Neural progenitor cell (in vitro differentiated cells): ENCODE data around the gene FAM229A. TPM values are rescaled to one million over a fixed set of nuclear protein-coding genes. Genes with fewer than 3 reads are reported as not detected.

Experiments used
- DNase-seq: peaks from one replicate; pipeline ENCODE4 v3.0.0-alpha.2; 2016; ENCODE audit warnings: low spot score
- H2AFZ ChIP-seq: fragments of 200-600 bp; sonication (generic); replicated peaks from 2 replicates; pipeline ENCODE4 v1.6.1; 2016; ENCODE audit warnings: antibody characterized with exemption
- H3F3A ChIP-seq: fragments of 200-600 bp; sonication (generic); 2 replicates; pipeline ENCODE4 v1.6.1; 2016; ENCODE audit warnings: antibody characterized with exemption, low read depth
- H3K27ac ChIP-seq: fragments of 200-600 bp; sonication (generic); 2 replicates; pipeline ENCODE4 v1.5.1; 2016; ENCODE audit warnings: mild to moderate bottlenecking
- H3K27me3 ChIP-seq: fragments of 200-600 bp; sonication (generic); 2 replicates; pipeline ENCODE4 v1.6.1; 2016; ENCODE audit warnings: mild to moderate bottlenecking, moderate library complexity
- H3K36me3 ChIP-seq: fragments of 200-600 bp; sonication (generic); 2 replicates; pipeline ENCODE4 v1.5.1; 2016
- H3K4me1 ChIP-seq: fragments of 200-600 bp; sonication (generic); 2 replicates; pipeline ENCODE4 v1.6.1; 2016; ENCODE audit warnings: mixed run types
- H3K4me2 ChIP-seq: fragments of 200-600 bp; sonication (generic); 2 replicates; pipeline ENCODE4 v1.6.1; 2016
- H3K4me3 ChIP-seq: fragments of 200-600 bp; sonication (generic); 2 replicates; pipeline ENCODE4 v1.5.1; 2016
- H3K79me2 ChIP-seq: fragments of 200-600 bp; sonication (generic); 2 replicates; pipeline ENCODE4 v1.6.1; 2016; ENCODE audit warnings: low read depth
- H3K9ac ChIP-seq: fragments of 200-600 bp; sonication (generic); 2 replicates; pipeline ENCODE4 v1.6.1; 2016
- H3K9me3 ChIP-seq: fragments of 200-600 bp; sonication (generic); 2 replicates; pipeline ENCODE4 v1.5.1; 2016; ENCODE audit warnings: low read depth
- H4K20me1 ChIP-seq: fragments of 200-600 bp; sonication (generic); 2 replicates; pipeline ENCODE4 v1.6.1; 2016; ENCODE audit warnings: low read depth
- H3K27ac Mint-ChIP-seq: 3 replicates; pipeline ENCODE4 v1.8.0; 2021; ENCODE audit warnings: mixed read lengths
- H3K27me3 Mint-ChIP-seq: 2 replicates; pipeline ENCODE4 v1.8.0; 2022; ENCODE audit warnings: low read depth, mild to moderate bottlenecking, inconsistent platforms, moderate library complexity, mixed read lengths; ENCODE audit not compliant: insufficient read depth
- H3K36me3 Mint-ChIP-seq: 3 replicates; pipeline ENCODE4 v1.8.0; 2021; ENCODE audit warnings: mixed read lengths
- H3K4me1 Mint-ChIP-seq: 3 replicates; pipeline ENCODE4 v1.8.0; 2021; ENCODE audit warnings: mixed read lengths
- H3K4me3 Mint-ChIP-seq: 3 replicates; pipeline ENCODE4 v1.8.0; 2021; ENCODE audit warnings: mild to moderate bottlenecking, moderate library complexity, mixed read lengths
- H3K9me3 Mint-ChIP-seq: 3 replicates; pipeline ENCODE4 v1.8.0; 2020; ENCODE audit warnings: mixed read lengths
- EZH2 ChIP-seq: fragments of 200-600 bp; sonication (generic); IDR thresholded peaks from 2 replicates; pipeline ENCODE4 v1.6.1; 2017; ENCODE audit warnings: antibody characterized with exemption, mild to moderate bottlenecking, moderate library complexity
- EZH2phosphoT487 ChIP-seq: fragments of 200-600 bp; sonication (generic); IDR thresholded peaks from 2 replicates; pipeline ENCODE4 v1.6.1; 2017; ENCODE audit warnings: antibody characterized with exemption
- total RNA-seq: library from RNA; depleted of rRNA; stranded (reverse); fragments of >200 nt; gene quantifications from 2 replicates; pipeline ENCODE4 v1.2.3, GENCODE V29; 2015; ENCODE audit warnings: low replicate concordance
- TF ChIP-seq, protein P1 (sequence below): fragments of 200-600 bp; sonication (generic); IDR thresholded peaks from 2 replicates; pipeline ENCODE4 v1.5.1; 2017; ENCODE audit warnings: antibody characterized with exemption, mild to moderate bottlenecking

FAM229A gene
- total RNA-seq, 1 donor from 2014 or later = 3.8 TPM

DNA sequence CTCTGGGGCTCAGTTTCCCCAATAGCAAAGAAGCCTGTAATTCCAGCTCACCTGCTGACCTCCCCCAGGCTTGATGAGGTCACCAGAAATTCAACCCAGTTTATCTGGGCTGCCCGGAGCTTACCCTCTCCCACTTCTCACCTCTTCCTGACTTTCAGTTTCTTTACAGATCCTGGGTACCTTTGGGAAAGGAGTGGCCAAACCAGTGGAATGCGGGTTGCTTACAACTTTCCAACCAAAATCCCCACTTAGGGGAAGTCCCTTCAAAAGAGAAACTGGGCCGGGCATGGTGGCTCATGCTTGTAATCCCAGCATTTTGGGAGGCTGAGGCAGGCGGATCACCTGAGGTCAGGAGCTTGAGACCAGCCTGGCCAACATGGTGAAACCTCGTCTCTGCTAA is 20.3 kb downstream of the FAM229A start:
- DNase-seq = no peak
- Histone ChIP-seq H3K27ac (no peak overlapping the region), H4K20me1 (peaks cover 5% of the 10 kb centered on the region), H3K36me3 (no peaks in the 10 kb centered on the region), H3K9ac (no peak overlapping the region), H3K4me3 (no peak overlapping the region), H3F3A (peaks cover 8% of the 10 kb centered on the region), H3K4me1 (peaks cover 17% of the 10 kb centered on the region), H3K9me3 (no peaks in the 10 kb centered on the region), H3K27me3 (peaks cover 2% of the 10 kb centered on the region), H2AFZ (no peak overlapping the region), H3K4me2 (no peak overlapping the region), H3K79me2 (no peaks in the 10 kb centered on the region)
- no peak overlapping the region for H3K27ac Mint-ChIP-seq
- H3K9me3 Mint-ChIP-seq = no peaks in the 10 kb centered on the region
- H3K4me1 Mint-ChIP-seq = peaks cover 21% of the 10 kb centered on the region
- H3K36me3 Mint-ChIP-seq = no peaks in the 10 kb centered on the region
- H3K27me3 Mint-ChIP-seq = peaks cover 5% of the 10 kb centered on the region
- no peak for TF ChIP-seq EZH2phosphoT487
- TF ChIP-seq EZH2 = no peak
- TF ChIP-seq, protein P1, sequence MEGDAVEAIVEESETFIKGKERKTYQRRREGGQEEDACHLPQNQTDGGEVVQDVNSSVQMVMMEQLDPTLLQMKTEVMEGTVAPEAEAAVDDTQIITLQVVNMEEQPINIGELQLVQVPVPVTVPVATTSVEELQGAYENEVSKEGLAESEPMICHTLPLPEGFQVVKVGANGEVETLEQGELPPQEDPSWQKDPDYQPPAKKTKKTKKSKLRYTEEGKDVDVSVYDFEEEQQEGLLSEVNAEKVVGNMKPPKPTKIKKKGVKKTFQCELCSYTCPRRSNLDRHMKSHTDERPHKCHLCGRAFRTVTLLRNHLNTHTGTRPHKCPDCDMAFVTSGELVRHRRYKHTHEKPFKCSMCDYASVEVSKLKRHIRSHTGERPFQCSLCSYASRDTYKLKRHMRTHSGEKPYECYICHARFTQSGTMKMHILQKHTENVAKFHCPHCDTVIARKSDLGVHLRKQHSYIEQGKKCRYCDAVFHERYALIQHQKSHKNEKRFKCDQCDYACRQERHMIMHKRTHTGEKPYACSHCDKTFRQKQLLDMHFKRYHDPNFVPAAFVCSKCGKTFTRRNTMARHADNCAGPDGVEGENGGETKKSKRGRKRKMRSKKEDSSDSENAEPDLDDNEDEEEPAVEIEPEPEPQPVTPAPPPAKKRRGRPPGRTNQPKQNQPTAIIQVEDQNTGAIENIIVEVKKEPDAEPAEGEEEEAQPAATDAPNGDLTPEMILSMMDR = no peak
- no peak overlapping the region for H3K4me3 Mint-ChIP-seq

DNA sequence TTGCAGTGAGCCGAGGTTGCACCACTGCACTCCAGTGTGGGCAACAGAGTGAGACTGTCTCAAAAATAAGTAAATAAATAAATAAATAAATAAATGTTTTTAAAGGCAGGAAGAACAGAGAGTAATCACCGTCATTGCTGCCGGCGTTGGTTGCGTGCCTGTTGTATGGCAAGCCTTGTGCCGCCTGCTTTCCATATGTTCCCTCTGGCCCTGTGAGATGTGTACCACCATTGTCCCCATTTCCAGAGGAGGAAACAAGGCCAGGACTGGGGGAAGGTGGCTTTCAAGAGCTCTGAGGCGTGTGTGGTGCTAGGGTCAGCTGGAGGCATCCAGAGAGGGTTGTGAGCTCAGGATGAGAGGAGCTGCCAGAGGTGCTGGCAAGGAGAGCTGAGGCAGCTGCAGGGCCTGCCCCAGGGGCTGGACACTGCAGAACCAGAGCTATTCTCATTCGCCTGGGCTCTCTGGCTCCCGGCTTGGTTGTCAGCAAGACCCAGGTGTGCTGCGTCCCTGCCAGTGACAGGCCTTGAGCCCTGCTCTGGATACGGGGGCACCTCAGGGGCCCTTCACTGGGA is 21.0 kb downstream of the FAM229A start:
- Mint-ChIP-seq H3K9me3 (no peaks in the 10 kb centered on the region), H3K36me3 (no peaks in the 10 kb centered on the region), H3K27me3 (peaks cover 7% of the 10 kb centered on the region), H3K4me3 (no peak overlapping the region), H3K4me1 (peaks cover 19% of the 10 kb centered on the region), H3K27ac (no peak overlapping the region)
- H2AFZ ChIP-seq = no peak overlapping the region
- no peaks in the 10 kb centered on the region for H3K36me3 ChIP-seq
- no peak for DNase-seq
- no peak for TF ChIP-seq EZH2phosphoT487
- TF ChIP-seq, protein P1 = no peak
- TF ChIP-seq EZH2 = no peak
- H3K79me2 ChIP-seq = no peaks in the 10 kb centered on the region
- H3K27ac ChIP-seq = no peak overlapping the region
- peaks cover 14% of the 10 kb centered on the region for H3F3A ChIP-seq
- no peak overlapping the region for H3K9ac ChIP-seq
- peaks cover 7% of the 10 kb centered on the region for H3K27me3 ChIP-seq
- peaks cover 5% of the 10 kb centered on the region for H4K20me1 ChIP-seq
- H3K4me2 ChIP-seq = no peak overlapping the region
- no peak overlapping the region for H3K4me3 ChIP-seq
- H3K4me1 ChIP-seq = peaks cover 23% of the 10 kb centered on the region
- no peaks in the 10 kb centered on the region for H3K9me3 ChIP-seq

DNA sequence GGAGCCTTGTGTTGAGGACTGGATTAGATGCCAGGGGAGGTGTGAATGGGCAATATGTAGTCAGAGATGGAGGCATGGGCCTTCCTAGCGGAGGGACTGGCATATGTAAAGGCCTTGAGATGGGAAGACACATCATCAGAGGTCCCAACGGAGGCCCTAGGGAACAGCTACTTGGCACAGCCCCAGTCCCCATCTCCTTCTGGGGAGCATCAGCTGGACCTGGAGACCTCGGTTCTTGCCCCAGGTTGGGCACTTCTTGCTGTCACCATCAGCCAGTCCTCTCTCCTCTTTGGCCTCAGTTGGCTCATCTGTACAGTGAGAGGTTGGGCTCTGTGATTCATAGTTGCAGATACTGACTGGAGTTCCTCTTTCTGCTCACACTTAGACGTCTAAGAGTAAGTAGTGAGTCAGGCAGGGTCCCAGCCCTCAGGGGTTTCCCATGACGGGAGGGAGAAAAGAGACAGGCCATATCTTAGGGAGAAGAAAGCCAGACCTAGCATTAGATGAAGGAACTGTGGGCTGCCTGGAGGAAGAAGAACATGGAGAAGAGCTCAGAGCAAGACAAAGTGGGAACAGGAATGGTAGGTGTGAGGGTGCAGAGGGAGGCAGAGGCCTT is 22.8 kb downstream of the FAM229A start:
- peaks cover 13% of the 10 kb centered on the region for H4K20me1 ChIP-seq
- no peak overlapping the region for H3K4me3 ChIP-seq
- peaks cover 15% of the 10 kb centered on the region for H3K79me2 ChIP-seq
- no peaks in the 10 kb centered on the region for H3K9me3 ChIP-seq
- Mint-ChIP-seq H3K4me3 (no peak overlapping the region), H3K9me3 (no peaks in the 10 kb centered on the region), H3K36me3 (peaks cover 4% of the 10 kb centered on the region), H3K27ac (no peak overlapping the region), H3K4me1 (peaks cover 23% of the 10 kb centered on the region), H3K27me3 (peaks cover 7% of the 10 kb centered on the region)
- H3K27ac ChIP-seq = no peak overlapping the region
- H3K27me3 ChIP-seq = peaks cover 7% of the 10 kb centered on the region
- H3K9ac ChIP-seq = no peak overlapping the region
- no peak overlapping the region for H2AFZ ChIP-seq
- H3K4me1 ChIP-seq = peaks cover 26% of the 10 kb centered on the region
- H3K36me3 ChIP-seq = no peaks in the 10 kb centered on the region
- no peak overlapping the region for H3K4me2 ChIP-seq
- no peak for TF ChIP-seq EZH2
- TF ChIP-seq EZH2phosphoT487 = no peak
- TF ChIP-seq, protein P1 = no peak
- no peak for DNase-seq
- peaks cover 21% of the 10 kb centered on the region for H3F3A ChIP-seq
